ENCODE results near the gene SERF1A. TPM values are rescaled to one million over a fixed set of nuclear protein-coding genes. Genes with fewer than 3 reads are reported as not detected.

Gene SERF1A
- 2.8 and 5.0 TPM in 2 replicates for total RNA-seq

GRCh38 chr5:70900533-70901271 lies at the start of gene SERF1A:
TSS of gene SERF1A (plus strand) at chr5:70900669. CDS start at chr5:70900870, 201 bp downstream.

Other genes with a start within 250 kb of the SERF1A start
- 22.0 and 23.9 TPM in 2 replicates for gene SMN1, start 24.4 kb downstream of the SERF1A start, total RNA-seq
- gene NAIP, start 124.7 kb downstream of the SERF1A start, total RNA-seq: 1.2 and 5.2 TPM in 2 replicates
- gene GTF2H2, start 167.0 kb downstream of the SERF1A start, total RNA-seq: 22.0 and 35.7 TPM in 2 replicates